ENCODE data around the gene RAB10. TPM values are rescaled to one million over a fixed set of nuclear protein-coding genes. Genes with fewer than 3 reads are reported as not detected.
A peak's percentile ranks its signal among the peaks of the same experiment; 100 is the strongest.

The RAB10 gene
- total and polyA plus RNA-seq, 2 experiments from 2014 or later: 100 to 122 TPM

GRCh38 chr2:26001743-26002351 is 32.0 kb upstream of the RAB10 start:
- H2AFZ ChIP-seq: no peak overlapping the region

DNA sequence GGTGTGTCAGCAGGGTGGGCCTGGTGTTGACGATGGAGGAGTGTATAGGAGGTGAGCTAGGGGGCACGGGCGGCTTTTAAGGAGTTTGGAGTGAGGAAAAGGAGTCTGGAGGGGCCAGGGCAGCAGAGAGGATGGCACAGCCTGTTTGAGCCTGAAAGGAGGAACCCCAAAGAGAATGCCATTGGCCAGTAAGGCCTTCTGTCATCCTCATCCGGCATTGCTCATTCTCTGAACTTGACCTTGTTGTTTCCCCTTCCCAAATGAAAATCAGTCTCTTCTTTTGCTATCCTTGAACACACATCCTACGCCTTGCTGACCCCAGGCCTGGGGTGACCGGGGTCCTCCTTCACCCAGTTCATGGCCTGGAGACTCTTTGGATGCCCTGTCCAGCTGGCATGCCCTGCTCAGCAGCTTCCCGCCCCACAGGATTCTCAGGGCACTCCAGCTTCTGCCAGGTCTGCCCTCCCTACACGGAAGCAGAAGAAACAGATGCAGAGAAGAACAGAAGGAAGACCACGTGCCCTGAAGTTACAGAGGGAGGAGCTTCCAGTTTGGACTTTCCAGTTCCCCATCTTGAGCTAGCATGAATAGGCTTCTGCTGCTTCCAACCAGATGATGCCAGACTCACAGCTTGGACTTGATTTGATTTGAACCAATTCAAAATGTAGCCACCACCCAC is 31.1 kb upstream of the RAB10 start:
- Histone ChIP-seq H3K4me2 (no peak overlapping the region), H4K20me1 (ENCODE audit: insufficient read depth, poor library complexity, severe bottlenecking) (no peaks in the 10 kb centered on the region), H3K4me1 (ENCODE audit: insufficient read depth) (peaks cover 17% of the 10 kb centered on the region), H3K4me3 (no peak overlapping the region), H2AFZ (no peak overlapping the region), H3K9me2 (replicated peaks; ENCODE audit: insufficient read depth) (no peaks in the 10 kb centered on the region), H3K27me3 (no peaks in the 10 kb centered on the region), H3K9me3 (ENCODE audit: low read depth) (no peaks in the 10 kb centered on the region), H3K36me3 (replicated peaks; ENCODE audit: insufficient read depth, low read depth) (no peaks in the 10 kb centered on the region), H3K79me2 (no peaks in the 10 kb centered on the region), H3K27ac (no peak overlapping the region)
- DNase-seq (ENCODE audit: low spot score): no peak
- WGBS (ENCODE audit: low lambda C conversion rate, missing lambda C conversion rate): 86% methylated on average over 9 of the region's 9 CpGs
- no peak for TF ChIP-seq EZH2 (IDR thresholded peaks at IDR 0.05; ENCODE audit: borderline replicate concordance)
- no peak for TF ChIP-seq EZH2phosphoT487 (IDR thresholded peaks at IDR 0.05; ENCODE audit: low read depth, severe bottlenecking, unreplicated experiment)
- TF ChIP-seq, protein P1, sequence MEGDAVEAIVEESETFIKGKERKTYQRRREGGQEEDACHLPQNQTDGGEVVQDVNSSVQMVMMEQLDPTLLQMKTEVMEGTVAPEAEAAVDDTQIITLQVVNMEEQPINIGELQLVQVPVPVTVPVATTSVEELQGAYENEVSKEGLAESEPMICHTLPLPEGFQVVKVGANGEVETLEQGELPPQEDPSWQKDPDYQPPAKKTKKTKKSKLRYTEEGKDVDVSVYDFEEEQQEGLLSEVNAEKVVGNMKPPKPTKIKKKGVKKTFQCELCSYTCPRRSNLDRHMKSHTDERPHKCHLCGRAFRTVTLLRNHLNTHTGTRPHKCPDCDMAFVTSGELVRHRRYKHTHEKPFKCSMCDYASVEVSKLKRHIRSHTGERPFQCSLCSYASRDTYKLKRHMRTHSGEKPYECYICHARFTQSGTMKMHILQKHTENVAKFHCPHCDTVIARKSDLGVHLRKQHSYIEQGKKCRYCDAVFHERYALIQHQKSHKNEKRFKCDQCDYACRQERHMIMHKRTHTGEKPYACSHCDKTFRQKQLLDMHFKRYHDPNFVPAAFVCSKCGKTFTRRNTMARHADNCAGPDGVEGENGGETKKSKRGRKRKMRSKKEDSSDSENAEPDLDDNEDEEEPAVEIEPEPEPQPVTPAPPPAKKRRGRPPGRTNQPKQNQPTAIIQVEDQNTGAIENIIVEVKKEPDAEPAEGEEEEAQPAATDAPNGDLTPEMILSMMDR (IDR thresholded peaks at IDR 0.05; ENCODE audit: poor library complexity): no peak

More at GRCh38 chr2:26001743-26002351, 32.0 kb upstream of the RAB10 start:
- Histone ChIP-seq H3K9me3 (ENCODE audit: low read depth) (no peaks in the 10 kb centered on the region), H3K4me1 (ENCODE audit: insufficient read depth) (peaks cover 17% of the 10 kb centered on the region), H3K4me2 (no peak overlapping the region), H3K27ac (peak overlapping the region; percentile 78), H3K4me3 (no peak overlapping the region), H3K9me2 (replicated peaks; ENCODE audit: insufficient read depth) (no peaks in the 10 kb centered on the region), H4K20me1 (ENCODE audit: insufficient read depth, poor library complexity, severe bottlenecking) (no peaks in the 10 kb centered on the region), H3K36me3 (replicated peaks; ENCODE audit: insufficient read depth, low read depth) (no peaks in the 10 kb centered on the region), H3K27me3 (no peaks in the 10 kb centered on the region), H3K79me2 (no peaks in the 10 kb centered on the region)
- WGBS (ENCODE audit: low lambda C conversion rate, missing lambda C conversion rate): 63% methylated on average over 4 of the region's 4 CpGs
- TF ChIP-seq EZH2phosphoT487 (IDR thresholded peaks at IDR 0.05; ENCODE audit: low read depth, severe bottlenecking, unreplicated experiment) (no peak), EZH2 (IDR thresholded peaks at IDR 0.05; ENCODE audit: borderline replicate concordance) (no peak)
- TF ChIP-seq, protein P1 (IDR thresholded peaks at IDR 0.05; ENCODE audit: poor library complexity): no peak
- peak; percentile 41 for DNase-seq (ENCODE audit: low spot score)

DNA sequence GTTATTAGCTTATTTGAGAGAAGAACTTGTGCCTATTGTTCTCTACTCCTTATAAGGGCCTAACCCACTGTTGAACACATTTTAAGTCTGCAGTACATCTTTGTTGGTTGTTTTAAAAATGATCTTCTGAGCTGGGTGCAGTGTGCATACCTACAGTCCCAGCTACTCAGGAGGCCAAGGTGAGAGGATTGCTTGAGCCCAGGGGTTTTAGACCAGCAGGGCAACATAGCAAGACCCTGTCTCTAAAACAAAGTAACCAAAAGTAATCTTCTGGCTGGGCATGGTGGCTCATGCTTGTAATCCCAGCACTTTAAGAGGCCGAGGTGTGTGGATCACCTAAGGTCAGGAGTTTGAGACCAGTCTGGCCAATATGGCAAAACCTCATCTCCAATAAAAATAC is 25.8 kb upstream of the RAB10 start:
- TF ChIP-seq, protein P1 (IDR thresholded peaks at IDR 0.05; ENCODE audit: poor library complexity): no peak
- TF ChIP-seq EZH2 (IDR thresholded peaks at IDR 0.05; ENCODE audit: borderline replicate concordance) (no peak), EZH2phosphoT487 (IDR thresholded peaks at IDR 0.05; ENCODE audit: low read depth, severe bottlenecking, unreplicated experiment) (no peak)
- Histone ChIP-seq H3K27ac (peak overlapping the region; percentile 67), H3K9me2 (replicated peaks; ENCODE audit: insufficient read depth) (no peaks in the 10 kb centered on the region), H3K27me3 (no peaks in the 10 kb centered on the region), H3K9me3 (ENCODE audit: low read depth) (no peaks in the 10 kb centered on the region), H3K36me3 (replicated peaks; ENCODE audit: insufficient read depth, low read depth) (no peaks in the 10 kb centered on the region), H3K4me2 (no peak overlapping the region), H3K79me2 (no peaks in the 10 kb centered on the region), H3K4me3 (no peak overlapping the region), H3K4me1 (ENCODE audit: insufficient read depth) (peaks cover 16% of the 10 kb centered on the region), H2AFZ (no peak overlapping the region), H4K20me1 (ENCODE audit: insufficient read depth, poor library complexity, severe bottlenecking) (no peaks in the 10 kb centered on the region)
- no peak for DNase-seq (ENCODE audit: low spot score)
- 89% methylated on average over 1 of the region's 1 CpG for WGBS (ENCODE audit: low lambda C conversion rate, missing lambda C conversion rate)

All from hepatocyte (in vitro differentiated cells).